ENCODE data around the gene SMIM28. TPM values are rescaled to one million over a fixed set of nuclear protein-coding genes. Genes with fewer than 3 reads are reported as not detected.

SMIM28 gene
- total RNA-seq, 1 donor from 2014 or later = not detected

DNA sequence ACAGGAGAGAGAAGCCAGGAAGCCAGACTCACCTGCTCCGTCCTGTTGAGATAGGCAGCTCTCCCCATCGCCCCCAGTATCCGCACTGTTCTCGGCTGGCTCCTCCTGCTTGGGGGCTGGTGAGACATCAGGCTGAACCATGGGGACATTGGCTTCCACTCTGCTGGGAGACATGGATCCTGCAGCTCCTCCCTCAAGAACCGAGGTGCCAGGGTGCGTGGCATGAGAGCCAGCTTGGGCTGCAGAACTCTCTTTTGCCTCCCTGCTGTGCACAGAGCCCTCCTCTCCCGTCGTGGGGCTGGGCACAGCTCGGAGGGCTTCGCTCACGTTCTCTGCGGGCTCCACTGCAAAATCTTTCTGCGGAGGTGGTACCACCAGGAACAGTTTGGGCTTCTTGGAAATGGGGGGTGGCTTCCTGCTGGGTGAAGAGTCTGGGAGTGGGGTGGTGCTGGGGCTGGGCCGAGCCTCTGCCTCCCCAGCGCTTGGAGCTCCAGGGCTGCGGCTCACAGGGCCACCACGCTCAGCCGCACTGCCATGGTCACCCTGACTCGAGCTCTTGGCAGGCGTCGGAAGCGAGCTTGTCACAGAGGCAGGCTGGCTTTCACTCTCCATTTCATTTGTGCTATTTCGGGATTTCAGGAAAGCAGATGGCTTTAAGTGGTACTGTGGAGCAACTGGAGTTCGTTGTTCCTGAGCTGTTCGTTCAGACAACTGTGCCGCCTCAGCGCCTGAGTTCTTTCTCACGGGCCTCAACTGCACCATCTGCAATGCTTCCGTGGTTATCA lies 52.8 kb downstream of the SMIM28 start:
- DNase-seq (ENCODE audit: low spot score) = no peak

DNA sequence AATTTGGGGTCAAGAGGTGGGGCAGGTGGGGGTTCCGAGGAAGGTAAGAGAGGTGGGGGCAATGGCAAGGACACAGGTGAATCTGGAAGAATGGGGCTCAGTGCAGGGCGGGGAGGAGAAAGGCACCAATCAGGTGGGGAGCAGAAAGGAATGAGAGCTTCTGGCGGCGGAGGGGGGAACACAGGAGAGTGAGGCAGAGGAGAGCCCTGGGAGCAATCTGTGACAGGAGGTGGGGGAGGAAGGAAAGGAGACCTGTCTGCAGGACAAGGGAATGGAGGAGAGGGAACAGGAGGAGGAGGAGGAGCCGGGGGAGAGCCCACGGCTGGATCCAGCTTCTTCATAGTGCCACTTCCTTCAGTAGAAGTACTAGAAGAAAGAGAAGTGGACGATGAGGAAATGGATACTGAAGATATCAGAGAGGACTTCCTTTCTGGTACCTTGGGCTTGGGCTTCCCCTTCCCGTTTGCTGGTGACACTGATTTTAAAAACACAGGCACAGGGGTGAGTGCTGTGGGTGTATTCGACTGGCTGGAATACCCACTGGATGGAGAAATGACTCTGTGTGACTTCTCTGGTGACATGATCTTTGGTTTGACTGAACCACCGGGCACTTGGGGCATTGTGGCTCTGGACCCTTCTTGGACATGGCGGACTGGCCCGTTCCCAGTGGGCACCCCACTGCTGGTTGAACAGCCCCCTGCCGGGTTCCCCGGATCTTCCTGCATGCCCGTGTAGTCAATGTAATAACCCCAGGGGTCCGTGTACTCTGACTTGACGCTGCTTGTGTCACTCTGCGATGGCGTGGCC lies 53.8 kb downstream of the SMIM28 start:
- DNase-seq (ENCODE audit: low spot score) = no peak

DNA sequence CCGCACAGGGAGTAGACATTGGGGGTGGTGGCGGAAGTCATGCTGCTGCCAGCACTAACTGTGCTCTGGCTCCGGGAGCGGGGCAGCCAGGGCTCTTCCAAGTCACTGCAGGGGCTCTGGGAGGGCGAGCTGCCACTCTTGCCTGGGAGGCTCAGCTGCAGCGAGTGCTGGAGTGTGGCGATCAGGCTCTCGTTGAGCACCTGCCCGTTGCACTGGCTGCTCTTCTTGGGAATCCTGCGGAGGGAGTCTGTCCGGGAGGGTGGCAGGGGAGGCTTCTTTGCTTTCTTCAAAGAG lies 54.3 kb downstream of the SMIM28 start:
- DNase-seq (ENCODE audit: low spot score) = no peak

Other genes starting within 250 kb of the SMIM28 start
- gene ARFGEF3, start 216.0 kb upstream of the SMIM28 start, total RNA-seq = 40.1 TPM
- gene PBOV1, start 159.4 kb upstream of the SMIM28 start, total RNA-seq = not detected
- gene HEBP2, start 26.3 kb downstream of the SMIM28 start, total RNA-seq = 101 TPM
- gene NHSL1, start 121.6 kb downstream of the SMIM28 start, total RNA-seq = 25.1 TPM